Esophagus (tissue), 2 donors: ENCODE results near the gene SLC25A12. TPM values are rescaled to one million over a fixed set of nuclear protein-coding genes. Genes with fewer than 3 reads are reported as not detected.

Experiments used
- H3K27ac ChIP-seq, 2 donors: one replicate each; pipeline ENCODE4 v1.5.1; 2013; ENCODE audit warnings: low read depth in 2 of 2, mild to moderate bottlenecking in 2 of 2, inconsistent platforms in 1 of 2, low read length in 1 of 2, moderate library complexity in 1 of 2
- H3K27me3 ChIP-seq, 2 donors: one replicate each; pipeline ENCODE4 v1.6.1; 2013; ENCODE audit warnings: low read length in 2 of 2, control low read depth in 1 of 2, mild to moderate bottlenecking in 1 of 2; ENCODE audit not compliant: insufficient read depth in 2 of 2, control insufficient read depth in 1 of 2
- H3K36me3 ChIP-seq, 2 donors: one replicate each; pipeline ENCODE4 v1.6.1; 2013; ENCODE audit warnings: low read length in 1 of 2; ENCODE audit not compliant: control insufficient read depth in 2 of 2, insufficient read depth in 2 of 2
- H3K4me1 ChIP-seq, 2 donors: one replicate each; pipeline ENCODE4 v1.6.1; 2013; ENCODE audit warnings: low read length in 1 of 2; ENCODE audit not compliant: control insufficient read depth in 2 of 2, insufficient read depth in 2 of 2
- H3K4me3 ChIP-seq, 2 donors: one replicate each; pipeline ENCODE4 v1.5.1; 2013; ENCODE audit warnings: low read length in 2 of 2, mild to moderate bottlenecking in 2 of 2, low read depth in 1 of 2, moderate library complexity in 1 of 2
- H3K9me3 ChIP-seq, 2 donors: one replicate each; pipeline ENCODE4 v1.6.1; 2013; ENCODE audit warnings: mild to moderate bottlenecking in 2 of 2, low read depth in 1 of 2, low read length in 1 of 2, moderate library complexity in 1 of 2; ENCODE audit not compliant: control insufficient read depth in 2 of 2, insufficient read depth in 1 of 2
- WGBS, 2 donors: extraction: QIAGEN DNeasy Blood & Tissue Kit; methylation state at CpG; one replicate each; pipeline ENCODE4 v1.1.7; 2013; 5-methylcytosine and 5-hydroxymethylcytosine counted together
- polyA plus RNA-seq, 2 donors: library from polyadenylated mRNA; stranded (reverse); fragments of 200-250 nt; gene quantifications; one replicate each; pipeline ENCODE4 v1.2.3, GENCODE V29; 2013
- donor health status: healthy with polysubstance abuse.
- donor health status: Bipolar disorder and iron deficiency.

The SLC25A12 gene
- polyA plus RNA-seq, 2 donors, result 8.9 to 12.8 TPM

DNA sequence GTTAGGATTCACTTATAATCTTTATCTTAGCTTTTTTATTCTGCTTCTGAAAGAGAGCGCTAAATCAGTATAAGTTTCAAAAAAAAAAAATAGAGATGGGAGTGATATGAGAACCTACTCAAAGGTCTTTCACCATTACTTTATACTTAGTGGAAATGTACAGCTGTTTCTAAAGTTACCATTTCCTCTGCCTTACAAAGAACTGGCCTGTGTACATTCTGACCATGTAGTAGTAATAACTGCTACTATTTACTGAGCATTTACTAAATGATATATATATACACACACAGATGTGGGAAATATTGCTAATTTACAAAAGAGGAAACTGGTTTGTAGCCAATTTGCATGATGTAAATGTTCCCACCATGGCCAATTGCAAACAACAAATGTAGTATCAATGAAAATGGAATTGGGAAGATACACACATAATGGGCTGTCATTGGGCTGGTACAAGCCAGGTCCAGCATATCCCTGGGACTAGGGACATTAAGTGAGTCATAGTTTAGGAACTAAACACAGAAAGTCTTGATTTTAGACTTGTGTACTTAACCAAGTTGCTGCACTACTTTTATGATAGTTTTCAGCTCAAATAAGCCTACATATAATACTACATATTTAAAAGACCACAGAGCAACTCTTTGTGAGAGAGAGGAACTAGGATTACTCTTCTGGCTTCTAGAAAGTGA, 139.6 kb downstream of the SLC25A12 start:
- H3K9me3 ChIP-seq, result no peaks in the 10 kb centered on the region
- no peak overlapping the region for H3K4me3 ChIP-seq
- peaks cover 0 to 5% of the 10 kb centered on the region in 2 donors for H3K36me3 ChIP-seq
- H3K27ac ChIP-seq, result no peak overlapping the region
- H3K4me1 ChIP-seq, result no peaks in the 10 kb centered on the region
- 96 to 98% methylated on average over 1 of the region's 1 CpG for WGBS, 2 donors
- H3K27me3 ChIP-seq, result no peaks in the 10 kb centered on the region

GRCh38 chr2:171747371-171747770, 146.7 kb downstream of the SLC25A12 start:
- H3K36me3 ChIP-seq, result peaks cover 5 to 10% of the 10 kb centered on the region in 2 donors
- no peak overlapping the region for H3K4me3 ChIP-seq
- H3K27me3 ChIP-seq, result no peaks in the 10 kb centered on the region
- WGBS, 2 donors, result 87 to 92% methylated on average over 3 of the region's 3 CpGs
- no peak overlapping the region for H3K27ac ChIP-seq
- H3K9me3 ChIP-seq, result no peaks in the 10 kb centered on the region
- H3K4me1 ChIP-seq, result no peaks in the 10 kb centered on the region

DNA sequence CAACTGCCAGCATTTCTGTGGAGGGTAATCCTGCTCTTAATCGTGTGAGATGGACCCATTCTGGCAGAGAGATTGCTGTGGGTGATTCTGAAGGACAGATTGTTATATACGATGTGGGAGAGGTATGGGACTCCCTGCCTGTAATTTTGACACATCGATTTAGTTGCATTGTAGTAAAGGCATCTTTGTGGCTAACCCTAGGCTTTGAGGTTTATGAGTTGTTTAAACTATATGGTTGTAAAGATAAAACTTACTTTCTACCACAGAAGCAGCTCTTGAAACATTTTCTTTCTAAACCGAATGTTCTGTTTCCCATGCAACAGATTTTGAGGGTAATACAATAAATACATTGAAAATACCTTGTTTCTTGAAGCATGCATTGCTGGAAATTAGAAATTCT, 148.2 kb downstream of the SLC25A12 start:
- 87 to 90% methylated on average over 4 of the region's 4 CpGs for WGBS, 2 donors
- H3K36me3 ChIP-seq, result peaks cover 5 to 6% of the 10 kb centered on the region in 2 donors

GRCh38 chr2:171745141-171745540, 148.9 kb downstream of the SLC25A12 start:
- Histone ChIP-seq H3K36me3 (peaks cover 5% of the 10 kb centered on the region in 2 donors), H3K27me3 (no peaks in the 10 kb centered on the region), H3K4me1 (no peaks in the 10 kb centered on the region), H3K27ac (no peak overlapping the region), H3K4me3 (no peak overlapping the region), H3K9me3 (no peaks in the 10 kb centered on the region)
- WGBS, 2 donors, result 77 to 86% methylated on average over 1 of the region's 1 CpG

More for the DNA sequence above, 148.2 kb downstream of the SLC25A12 start:
- no peaks in the 10 kb centered on the region for H3K4me1 ChIP-seq
- no peaks in the 10 kb centered on the region for H3K27me3 ChIP-seq
- no peaks in the 10 kb centered on the region for H3K9me3 ChIP-seq
- no peak overlapping the region for H3K4me3 ChIP-seq
- no peak overlapping the region for H3K27ac ChIP-seq

- no peak overlapping the region for H3K27ac ChIP-seq
- no peaks in the 10 kb centered on the region for H3K9me3 ChIP-seq
- no peaks in the 10 kb centered on the region for H3K27me3 ChIP-seq
- WGBS, 2 donors, result 74 to 89% methylated on average over 1 of the region's 1 CpG
- peaks cover 5% of the 10 kb centered on the region in 2 donors for H3K36me3 ChIP-seq
- no peaks in the 10 kb centered on the region for H3K4me1 ChIP-seq
- H3K4me3 ChIP-seq, result no peak overlapping the region
These were observed 151.3 kb downstream of the SLC25A12 start for GRCh38 chr2:171742760-171743159.

GRCh38 chr2:171741189-171741588, 152.9 kb downstream of the SLC25A12 start:
- peaks cover 1 to 5% of the 10 kb centered on the region in 2 donors for H3K36me3 ChIP-seq
- 59 to 63% methylated on average over 2 of the region's 2 CpGs for WGBS, 2 donors
- no peaks in the 10 kb centered on the region for H3K4me1 ChIP-seq
- no peaks in the 10 kb centered on the region for H3K9me3 ChIP-seq
- no peak overlapping the region for H3K4me3 ChIP-seq
- H3K27me3 ChIP-seq, result no peaks in the 10 kb centered on the region
- no peak overlapping the region for H3K27ac ChIP-seq

- Histone ChIP-seq H3K9me3 (no peaks in the 10 kb centered on the region), H3K4me3 (no peak overlapping the region), H3K27me3 (no peaks in the 10 kb centered on the region), H3K4me1 (no peaks in the 10 kb centered on the region), H3K36me3 (peaks cover 5 to 7% of the 10 kb centered on the region in 2 donors), H3K27ac (no peak overlapping the region)
- WGBS, 2 donors, result 76 to 87% methylated on average over 4 of the region's 4 CpGs
These were observed 157.9 kb downstream of the SLC25A12 start for GRCh38 chr2:171735991-171736710.

Other genes with a start within 250 kb of the SLC25A12 start
- gene DYNC1I2, start 206.8 kb downstream of the SLC25A12 start, polyA plus RNA-seq, result 10 to 100 TPM; 45.0 to 73.9 TPM
- 10 to 100 TPM in 1 of 2 donors, 1 to 10 TPM in 1; 7.2 to 29.4 TPM for gene HAT1, start 28.2 kb upstream of the SLC25A12 start, polyA plus RNA-seq
- 1 to 10 TPM; 2.8 to 5.0 TPM for gene METAP1D, start 105.7 kb upstream of the SLC25A12 start, polyA plus RNA-seq
- under 1 TPM; 0.02 to 0.06 TPM for gene DLX1, start 191.3 kb upstream of the SLC25A12 start, polyA plus RNA-seq
- gene DLX2, start 208.7 kb upstream of the SLC25A12 start, polyA plus RNA-seq, result not detected